Midbrain (tissue), 1 donor: ENCODE results near the gene KLHL2.
"Not testable (repeated sequence)": the region's sequence is repeated elsewhere in the genome, so short reads cannot be mapped to it uniquely, and the experiment has no call there.

Experiments
- DNase-seq: peaks from one replicate; lab custom pipeline; 2025; lab: John Stamatoyannopoulos, UW

KLHL2 gene

GRCh38 chr4:165328708-165329107, 121.3 kb downstream of the KLHL2 start:
- no peak for DNase-seq

DNA sequence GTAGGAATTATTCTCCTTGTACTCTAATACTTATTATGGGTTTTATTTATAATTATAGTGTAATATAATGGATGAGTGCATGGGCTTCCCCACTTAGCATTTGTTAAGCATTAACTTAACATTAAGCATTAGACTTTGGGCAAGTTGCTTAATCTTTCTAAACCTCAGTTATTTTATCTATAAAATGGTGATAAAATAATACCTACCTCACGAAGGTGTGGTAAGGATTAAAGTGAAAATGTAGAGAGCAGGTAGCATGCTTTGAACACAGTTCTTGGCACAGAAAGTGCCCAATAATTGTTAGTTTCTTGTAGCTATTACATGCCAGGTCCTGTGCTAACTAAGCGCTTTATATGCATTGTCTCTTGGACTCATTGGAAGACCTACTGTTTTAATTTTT, 122.7 kb downstream of the KLHL2 start:
- no peak for DNase-seq

DNA sequence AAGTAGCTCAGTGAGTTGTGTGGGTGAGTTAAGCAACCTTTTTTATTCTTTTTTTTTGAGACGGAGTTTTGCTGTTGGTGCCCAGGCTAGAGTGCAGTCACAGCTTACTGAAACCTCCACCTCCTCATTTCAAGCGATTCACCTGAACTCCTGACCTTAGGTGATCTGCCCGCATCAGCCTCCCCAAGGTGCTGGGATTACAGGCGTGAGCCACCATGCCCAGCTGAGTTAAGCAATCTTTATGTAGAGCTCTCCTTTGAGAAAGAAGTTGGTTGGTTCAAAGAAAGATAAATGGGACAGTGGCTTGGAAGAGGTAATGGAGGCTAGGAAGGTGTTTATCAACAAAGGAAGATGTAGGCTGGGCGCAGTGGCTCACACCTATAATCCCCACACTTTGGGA, 123.3 kb downstream of the KLHL2 start:
- no peak for DNase-seq

DNA sequence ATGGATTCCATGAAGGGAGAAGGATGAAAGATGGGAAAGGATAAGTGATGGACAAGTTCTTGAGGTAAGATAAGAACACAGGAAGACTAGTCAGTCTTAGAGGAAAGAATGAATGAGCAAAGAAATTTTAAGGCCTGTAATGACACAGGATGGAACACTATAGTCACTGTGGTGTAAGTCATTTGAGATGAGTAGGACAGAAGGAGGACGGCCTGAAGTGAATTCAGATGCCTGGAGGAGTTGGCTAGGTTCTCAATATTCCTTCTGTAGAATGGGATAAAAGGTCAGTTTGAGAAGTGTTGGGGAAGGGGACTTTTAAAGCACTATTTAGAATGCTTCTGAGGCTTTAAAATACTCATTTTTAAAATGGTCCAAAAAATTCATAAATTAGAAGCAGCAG, 124.0 kb downstream of the KLHL2 start:
- DNase-seq: no peak

DNA sequence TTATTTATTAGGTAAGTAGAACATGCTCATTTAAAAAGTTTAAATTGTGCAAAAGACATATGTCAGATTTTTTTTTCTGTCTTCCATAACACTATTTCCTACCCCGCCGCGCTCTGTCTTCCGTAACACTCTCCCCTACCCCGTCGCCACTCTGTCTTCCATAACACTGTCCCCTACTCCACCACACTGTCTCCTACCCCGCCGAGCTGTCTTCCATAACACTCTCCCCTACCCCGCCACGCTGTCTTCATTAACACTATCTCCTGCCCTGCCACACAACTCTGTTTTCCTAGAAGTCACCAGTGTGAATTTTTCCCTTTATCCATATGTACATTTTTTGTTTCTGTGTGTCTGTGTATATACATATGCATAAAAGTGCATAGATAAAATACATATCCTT, 124.5 kb downstream of the KLHL2 start:
- no peak for DNase-seq

DNA sequence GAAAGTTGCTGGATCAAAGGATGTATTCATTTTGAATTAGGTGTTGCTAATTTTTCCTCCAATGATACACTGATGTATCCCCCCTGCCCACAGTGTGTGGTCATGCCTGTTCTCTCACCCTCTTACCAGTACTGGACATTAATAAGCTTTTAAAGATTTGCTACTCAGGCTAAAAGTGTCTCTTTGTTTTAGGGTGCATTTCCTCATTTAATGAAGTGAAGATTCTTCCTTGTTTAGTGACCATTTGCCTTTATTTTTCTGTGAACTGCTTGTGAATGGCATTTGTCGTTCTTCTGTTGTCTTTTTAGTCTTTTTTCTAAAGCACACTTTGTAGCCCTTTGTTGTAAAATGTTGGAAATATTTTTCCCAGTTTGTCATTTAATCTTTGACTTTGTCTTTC, 125.1 kb downstream of the KLHL2 start:
- no peak for DNase-seq

DNA sequence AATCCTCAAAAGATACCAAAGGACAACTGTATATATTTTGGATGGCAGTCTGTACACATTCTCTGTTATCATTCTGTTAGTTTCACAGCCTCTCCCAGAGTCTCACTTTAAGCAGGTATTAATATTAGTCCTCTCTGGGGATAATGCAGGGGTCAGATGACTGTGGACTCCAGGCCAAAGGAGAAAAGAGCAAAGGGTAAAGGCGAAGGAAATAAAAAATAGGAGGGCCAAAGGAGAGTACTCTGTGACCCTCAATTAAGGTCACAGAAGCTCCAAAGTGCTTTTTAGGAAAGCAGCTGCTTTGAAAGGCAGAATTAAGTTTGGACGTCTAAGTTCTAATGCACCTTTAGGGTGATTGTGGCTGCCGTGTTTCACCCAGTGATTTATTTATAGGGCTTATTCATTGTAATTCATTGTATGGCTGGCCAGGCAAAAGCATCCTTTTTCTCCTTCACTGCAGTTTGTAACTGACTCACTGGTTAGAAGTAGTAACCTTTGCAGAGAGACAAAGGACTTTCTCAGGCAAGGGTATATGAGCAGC, 127.9 kb downstream of the KLHL2 start:
- no peak for DNase-seq

- DNase-seq: no peak
These were observed 129.4 kb downstream of the KLHL2 start for GRCh38 chr4:165336743-165337142.

DNA sequence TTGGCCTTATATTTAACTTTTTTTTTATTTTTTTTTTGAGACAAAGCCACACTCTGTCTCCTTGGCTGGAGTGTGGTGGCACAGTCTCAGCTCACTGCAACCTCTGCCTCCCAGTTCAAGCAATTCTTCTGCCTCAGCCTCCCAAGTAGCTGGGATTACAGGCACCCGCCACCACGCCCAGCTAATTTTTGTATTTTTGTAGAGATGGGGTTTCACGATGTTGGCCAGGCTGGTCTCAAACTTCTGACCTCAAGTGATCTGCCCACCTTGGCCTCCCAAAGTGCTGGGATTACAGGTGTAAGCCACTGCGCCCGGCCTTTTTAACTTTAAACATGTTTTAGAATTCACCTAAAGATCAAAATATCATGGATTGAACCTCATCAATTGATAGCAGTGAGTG, 135.0 kb downstream of the KLHL2 start:
- DNase-seq: not testable (repeated sequence)

DNA sequence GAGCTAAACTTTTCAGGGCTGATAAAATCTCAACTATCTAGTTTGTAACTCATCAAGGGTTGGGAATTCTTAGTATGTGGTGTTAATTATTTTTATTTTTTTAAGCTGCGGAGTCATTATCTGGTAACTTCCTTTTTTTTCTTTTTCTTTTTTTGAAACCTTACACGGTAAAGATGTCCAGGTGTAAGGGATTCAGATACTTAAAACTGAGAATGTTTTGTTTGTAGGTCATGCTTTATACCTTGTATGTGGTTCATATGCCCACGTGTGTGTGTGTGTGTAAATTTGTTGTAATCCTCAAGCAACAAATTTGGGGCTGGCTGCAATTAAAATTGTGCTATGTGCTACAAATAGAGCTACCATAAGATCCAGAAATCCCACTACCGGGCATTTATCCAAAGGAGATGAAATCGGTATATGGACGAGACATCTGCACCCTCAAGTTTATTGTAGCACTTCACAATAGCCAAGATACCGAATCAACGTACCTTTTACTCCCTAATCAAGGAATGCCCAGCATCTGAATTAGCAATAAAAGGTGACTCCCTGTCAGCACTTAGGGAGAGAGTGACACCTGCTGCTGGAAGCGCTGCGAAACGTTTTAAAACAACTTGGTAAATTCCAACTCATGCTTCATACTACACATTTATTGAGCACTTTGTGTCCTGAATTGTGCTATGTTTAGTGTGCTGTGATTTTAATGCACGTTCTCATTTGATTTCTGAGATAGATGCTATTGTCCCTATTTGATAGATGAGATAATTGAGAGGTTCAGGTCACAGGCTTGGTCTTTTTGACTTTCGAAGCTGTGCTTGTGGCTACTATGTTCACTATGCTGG, 136.2 kb downstream of the KLHL2 start:
- peak; percentile 39 for DNase-seq

GRCh38 chr4:165345666-165346417, 138.5 kb downstream of the KLHL2 start:
- DNase-seq: no peak

- DNase-seq: no peak
These were observed 140.5 kb downstream of the KLHL2 start for GRCh38 chr4:165347647-165348569.

- DNase-seq: no peak
These were observed 144.2 kb downstream of the KLHL2 start for GRCh38 chr4:165351359-165352130.

DNA sequence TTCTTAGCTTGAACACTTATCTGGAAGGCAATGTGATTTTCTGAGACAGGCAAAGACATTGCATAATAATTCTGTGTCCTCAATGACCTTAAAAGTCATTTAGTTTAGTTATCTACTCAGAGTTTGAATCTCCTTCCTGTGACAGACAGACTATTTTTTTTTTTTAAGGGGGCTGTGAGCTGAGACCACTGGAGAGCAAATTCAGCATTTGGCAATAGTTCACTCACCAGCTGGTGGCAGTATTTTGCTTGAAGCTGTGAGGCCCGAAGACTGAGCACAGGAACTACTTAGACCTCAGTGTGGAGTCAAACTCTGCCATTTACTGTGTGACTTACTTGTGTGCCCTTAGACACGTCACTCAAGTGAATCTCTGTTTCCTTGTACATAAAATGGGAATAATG, 148.5 kb downstream of the KLHL2 start:
- peak; percentile 58 for DNase-seq

GRCh38 chr4:165359506-165359905, 152.1 kb downstream of the KLHL2 start:
- DNase-seq: no peak

- no peak for DNase-seq
These were observed 152.8 kb downstream of the KLHL2 start for GRCh38 chr4:165360041-165360695.

- DNase-seq: no peak
These were observed 153.8 kb downstream of the KLHL2 start for GRCh38 chr4:165360985-165361670.

DNA sequence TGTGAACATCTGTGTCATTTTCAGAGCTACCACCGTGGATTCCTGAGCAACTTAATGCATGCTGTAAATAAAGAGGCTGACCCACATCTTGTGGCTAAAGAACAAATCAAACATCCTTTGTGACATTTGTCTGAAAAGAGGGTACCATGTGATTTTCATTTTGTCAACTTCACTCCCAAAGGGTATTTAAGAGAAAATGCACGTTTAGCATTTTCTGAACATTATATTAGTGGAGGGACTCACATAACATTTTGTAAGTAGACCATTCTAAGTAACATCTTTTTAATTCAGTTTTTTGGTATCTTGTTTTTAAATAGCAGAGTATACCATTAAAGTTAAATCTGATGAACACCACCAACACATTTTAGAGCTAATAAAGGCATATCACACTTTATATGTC, 154.4 kb downstream of the KLHL2 start:
- DNase-seq: no peak

GRCh38 chr4:165364452-165365080, 157.2 kb downstream of the KLHL2 start:
- no peak for DNase-seq

DNA sequence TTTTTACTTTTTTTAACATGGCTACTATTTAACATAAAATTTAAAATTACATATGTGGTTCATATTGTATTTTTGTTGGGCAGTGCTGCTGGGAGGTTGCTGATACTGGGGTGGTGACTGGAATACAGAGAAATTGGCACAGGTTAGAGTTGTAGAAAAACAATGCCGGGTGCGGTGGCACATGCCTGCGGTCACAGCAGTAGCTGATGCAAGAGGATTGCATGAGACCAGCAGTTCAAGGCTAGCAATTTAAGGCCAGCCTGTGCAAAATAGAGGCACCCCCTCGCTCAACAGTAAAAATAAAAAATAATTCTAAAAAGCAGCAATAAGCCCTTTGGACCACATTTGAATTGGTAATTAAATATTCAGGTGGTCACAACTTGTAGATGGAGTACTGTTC, 159.7 kb downstream of the KLHL2 start:
- no peak for DNase-seq
